GM12878 (cell line): ENCODE results near the gene AFF1. TPM values are rescaled to one million over a fixed set of nuclear protein-coding genes. Genes with fewer than 3 reads are reported as not detected.

Experiments
- ATAC-seq: fragments of 200-7000 bp; cut with Tn5 transposase; 3 replicates; pipeline ENCODE4 v1.9.1; 2020; ENCODE audit warnings: mild to moderate bottlenecking, moderate library complexity
- BruUV-seq: library from RNA; stranded (reverse); fragments of 400-500 nt; replicated peaks from 2 replicates; lab custom pipeline; 2021; lab: Mats Ljungman, UMichigan
- CTCF ChIA-PET: fragments of 300-600 bp; sonication (Branson Sonifier 250); formaldehyde crosslinking; extraction: SDS; loops from one replicate; lab custom pipeline; 2021; ENCODE audit warnings: inconsistent platforms; lab: Yijun Ruan, JAX
- POLR2A ChIA-PET: fragments of 350-600 bp; formaldehyde crosslinking; extraction: SDS; loops from one replicate; lab custom pipeline; 2021; ENCODE audit warnings: inconsistent platforms; lab: Charles Lee
- RAD21 ChIA-PET: fragments of 300-600 bp; sonication (Branson Sonifier 250); formaldehyde crosslinking; loops from one replicate; lab custom pipeline; 2023; ENCODE audit warnings: antibody characterized with exemption; ENCODE audit not compliant: unreplicated experiment; lab: Charles Lee
- SMC1A ChIA-PET: fragments of 300-600 bp; sonication (Branson Sonifier 250); formaldehyde crosslinking; loops from one replicate; lab custom pipeline; 2023; ENCODE audit not compliant: unreplicated experiment, uncharacterized antibody; lab: Charles Lee
- DNase-seq: peaks from one replicate; pipeline ENCODE4 v3.0.0-alpha.2; 2011; ENCODE audit warnings: low read depth, low spot score
- FAIRE-seq: peaks from 3 replicates; lab custom pipeline; 2011; peaks lifted over from hg19 to GRCh38; lab: Jason Lieb, UNC
- H2AFZ ChIP-seq: 2 replicates; pipeline ENCODE4 v1.6.0; 2011; ENCODE audit warnings: low read depth, low read length, control low read depth; ENCODE audit not compliant: control insufficient read depth
- H3K27ac ChIP-seq: 2 replicates; pipeline ENCODE4 v1.5.1; 2011; ENCODE audit warnings: control low read depth; ENCODE audit not compliant: control insufficient read depth, insufficient read depth
- H3K27me3 ChIP-seq, 2 experiments: replicated peaks in 1 of 2; 2 replicates each; pipeline versions ENCODE4 v1.6.0 to v1.6.1; 2011; ENCODE audit warnings: low read length in 1 of 2; ENCODE audit not compliant: control insufficient read depth in 2 of 2, insufficient read depth in 2 of 2
- H3K36me3 ChIP-seq, 2 experiments: 2 replicates each; pipeline ENCODE4 v1.5.1; 2011; ENCODE audit warnings: low read length in 1 of 2; ENCODE audit not compliant: control insufficient read depth in 2 of 2, insufficient read depth in 2 of 2
- H3K4me1 ChIP-seq: 2 replicates; pipeline ENCODE4 v1.6.1; 2011; ENCODE audit warnings: mild to moderate bottlenecking, low read length, moderate library complexity, mixed read lengths; ENCODE audit not compliant: control insufficient read depth, insufficient read depth
- H3K4me2 ChIP-seq: 2 replicates; pipeline ENCODE4 v1.6.0; 2011; ENCODE audit warnings: control low read depth; ENCODE audit not compliant: control insufficient read depth, insufficient read depth
- H3K4me3 ChIP-seq: fragments of 200-600 bp; sonication (generic); 2 replicates; pipeline ENCODE4 v1.5.1; 2016
- H3K79me2 ChIP-seq: 2 replicates; pipeline ENCODE4 v1.6.0; 2011; ENCODE audit warnings: low read length; ENCODE audit not compliant: control insufficient read depth, insufficient read depth
- H3K9ac ChIP-seq: 2 replicates; pipeline ENCODE4 v1.8.0; 2011; ENCODE audit warnings: low read length, control low read depth, mixed read lengths; ENCODE audit not compliant: control insufficient read depth, insufficient read depth
- H3K9me3 ChIP-seq: replicated peaks from 3 replicates; pipeline ENCODE4 v1.5.1; 2011; ENCODE audit warnings: mild to moderate bottlenecking, low read length; ENCODE audit not compliant: control insufficient read depth, insufficient read depth
- H4K20me1 ChIP-seq: 2 replicates; pipeline ENCODE4 v1.6.0; 2011; ENCODE audit not compliant: control insufficient read depth, insufficient read depth
- ATF2 ChIP-seq: IDR thresholded peaks from 2 replicates; pipeline ENCODE4 v1.6.1; 2012; ENCODE audit warnings: low read length, inconsistent platforms
- ATF7 ChIP-seq: fragments of 450-650 bp; IDR thresholded peaks from 2 replicates; pipeline ENCODE4 v1.6.1; 2016; ENCODE audit warnings: low read depth, mild to moderate bottlenecking
- BACH1 ChIP-seq: fragments of 450-650 bp; IDR thresholded peaks from 2 replicates; pipeline ENCODE4 v1.6.1; 2017; ENCODE audit warnings: mild to moderate bottlenecking, borderline replicate concordance
- BHLHE40 ChIP-seq, 2 experiments: fragments of 450-650 bp in 1 of 2; IDR thresholded peaks; 2 replicates each; pipeline ENCODE4 v1.6.1; 2011 to 2017; ENCODE audit warnings: low read depth in 2 of 2, borderline replicate concordance in 1 of 2, improper control_type of control experiment in 1 of 2, low read length in 1 of 2, mild to moderate bottlenecking in 1 of 2
- BRCA1 ChIP-seq: IDR thresholded peaks from 2 replicates; pipeline ENCODE4 v1.6.1; 2011; ENCODE audit warnings: low read depth, low read length, improper control_type of control experiment
- CBX3 ChIP-seq: fragments of 200-600 bp; sonication (generic); IDR thresholded peaks from 2 replicates; pipeline ENCODE4 v1.6.1; 2016; ENCODE audit warnings: low read depth, borderline replicate concordance
- E2F4 ChIP-seq: IDR thresholded peaks from 2 replicates; pipeline ENCODE4 v1.6.1; 2012; ENCODE audit warnings: low read depth, low read length, improper control_type of control experiment
- IRF5 ChIP-seq: fragments of 450-650 bp; IDR thresholded peaks from 2 replicates; pipeline ENCODE4 v1.6.1; 2017; ENCODE audit warnings: borderline replicate concordance
- MEF2A ChIP-seq: IDR thresholded peaks from 2 replicates; pipeline ENCODE4 v1.6.1; 2011; ENCODE audit warnings: low read depth, mild to moderate bottlenecking, low read length, moderate library complexity; ENCODE audit not compliant: insufficient read depth
- MYC ChIP-seq: IDR thresholded peaks from 2 replicates; pipeline ENCODE4 v1.6.1; 2011; ENCODE audit warnings: mild to moderate bottlenecking, low read length, moderate library complexity, inconsistent platforms; ENCODE audit not compliant: insufficient read depth, insufficient replicate concordance, insufficient read length, severe bottlenecking
- PAX8 ChIP-seq: fragments of 450-650 bp; IDR thresholded peaks from 2 replicates; pipeline ENCODE4 v1.6.1; 2017; ENCODE audit warnings: mild to moderate bottlenecking, moderate library complexity
- RB1 ChIP-seq: fragments of 450-650 bp; formaldehyde crosslinking; IDR thresholded peaks from 2 replicates; pipeline ENCODE4 v1.6.1; 2017; ENCODE audit warnings: mild to moderate bottlenecking, borderline replicate concordance
- SPI1 ChIP-seq: IDR thresholded peaks from 2 replicates; pipeline ENCODE4 v1.6.1; 2011; ENCODE audit warnings: low read depth, mild to moderate bottlenecking, low read length, moderate library complexity, borderline replicate concordance; ENCODE audit not compliant: insufficient read depth
- SUPT20H ChIP-seq: IDR thresholded peaks from 2 replicates; pipeline ENCODE4 v1.6.1; 2011; ENCODE audit warnings: low read depth, mild to moderate bottlenecking, low read length, moderate library complexity, borderline replicate concordance; ENCODE audit not compliant: control insufficient read depth
- YBX1 ChIP-seq: fragments of 450-650 bp; IDR thresholded peaks from 2 replicates; pipeline ENCODE4 v1.6.1; 2016; ENCODE audit warnings: antibody characterized with exemption
- WGBS: methylation state at CpG from one replicate; pipeline ENCODE4 v1.1.6; 2016; ENCODE audit warnings: low lambda C conversion rate; ENCODE audit not compliant: insufficient replicate concordance, insufficient coverage; ENCODE audit errors: missing lambda C conversion rate; 5-methylcytosine and 5-hydroxymethylcytosine counted together
- in situ Hi-C: fragments of 300-500 bp; cut with MboI; formaldehyde crosslinking; loops from 9 replicates; pipeline ENCODE4 v1.14.3; 2018; ENCODE audit warnings: mixed read lengths
- intact Hi-C: fragments of 100-400 bp; cut with micrococcal nuclease; formaldehyde crosslinking; loops from one replicate; pipeline ENCODE4 v1.14.2; 2022; ENCODE audit not compliant: unreplicated experiment
- polyA plus RNA-seq, 11 experiments: library from polyadenylated mRNA; depleted of rRNA in 4 of 11; unstranded in 6 of 11; stranded (reverse) in 5 of 11; fragments of >200 nt; fragmentation: Nextera tagmentation in 4 of 11; fragmentation: Illumina TruSeq in 1 of 11; extraction: Ambion mirVana in 4 of 11; extraction: Trizol in 1 of 11; gene quantifications; 1 replicate in 1 of 11; 2 replicates in 10 of 11; pipeline versions ENCODE4 v1.2.1 to v1.2.3, GENCODE V29; 2011 to 2016; ENCODE audit warnings: inconsistent platforms in 2 of 11, missing spikeins in 2 of 11, low read depth in 1 of 11
- total RNA-seq, 4 experiments: library from RNA; depleted of rRNA in 3 of 4; stranded (reverse); fragments of >200 nt in 3 of 4; fragmentation: Illumina TruSeq in 1 of 4; extraction: Trizol in 1 of 4; gene quantifications; 2 replicates each; pipeline versions ENCODE4 v1.2.1 to v1.2.3, GENCODE V29; 2013 to 2021

Gene AFF1
- total and polyA plus RNA-seq, 10 of the 15 experiments (the other 5 are each of a cell fraction or from before 2014, with no cell fraction given), result 3.5 to 56.1 (median 21.5) TPM

GRCh38 chr4:86991994-86992393 lies 57.2 kb downstream of the AFF1 start (continued):
- TF ChIP-seq IRF5 (no peak), ATF2 (no peak), BACH1 (no peak), RB1 (no peak), PAX8 (no peak), BRCA1 (no peak), CBX3 (no peak), SPI1 (no peak)

- intact Hi-C loops (no loop called here), in situ Hi-C loops (no loop called here)
- Histone ChIP-seq H3K36me3 (no peaks in the 10 kb centered on the region), H3K9me3 (no peaks in the 10 kb centered on the region), H3K79me2 (peaks cover 24% of the 10 kb centered on the region), H3K4me3 (no peak overlapping the region), H3K27me3 (no peaks in the 10 kb centered on the region), H2AFZ (no peak overlapping the region), H3K4me1 (peaks cover 22% of the 10 kb centered on the region), H3K4me2 (no peak overlapping the region), H3K27ac (no peak overlapping the region), H3K9ac (no peak overlapping the region), H4K20me1 (no peaks in the 10 kb centered on the region)
- ChIA-PET POLR2A (interaction anchor here (1.3 kb wide), 1 partner anchor 11 kb away, joined by 4 read pairs; no protein-coding TSS in a partner anchor), CTCF (interaction anchor here (0.7 to 1.2 kb wide), 5 partner anchors 8 to 98 kb away, joined by 3 to 4 read pairs (median 4); no protein-coding TSS in a partner anchor), SMC1A (interaction anchor here (0.6 to 1.7 kb wide), 6 partner anchors 8 to 99 kb away, joined by 3 to 6 read pairs (median 4); no protein-coding TSS in a partner anchor), RAD21 (interaction anchor here (1.8 to 3.0 kb wide), 3 partner anchors 11 to 71 kb away, joined by 5 to 10 read pairs (median 9); no protein-coding TSS in a partner anchor)
- ATAC-seq (no peak), DNase-seq (no peak), FAIRE-seq (no peak)
- WGBS, result 67% methylated on average over 6 of the region's 6 CpGs
- no TSS peak for BruUV-seq
- no peak for TF ChIP-seq YBX1
- no peak for TF ChIP-seq IRF5
- TF ChIP-seq E2F4, result no peak
- no peak for TF ChIP-seq MYC
- no peak for TF ChIP-seq PAX8
- no peak for TF ChIP-seq MEF2A
- TF ChIP-seq SUPT20H, result no peak
- TF ChIP-seq BHLHE40 (IDR thresholded peaks at IDR 0.05; ENCODE audit: borderline replicate concordance in 1 of 2, low read depth in 2 of 2, low read length in 1 of 2), result no peak
- TF ChIP-seq ATF7, result no peak
Observed at GRCh38 chr4:86993909-86994681, 59.3 kb downstream of the AFF1 start.
